NCI-H2081 treated with DMSO at 0.1 percent for 48 hours (cell line): ENCODE results near the gene SPATS2.
"Not testable (repeated sequence)": the region's sequence is repeated elsewhere in the genome, so short reads cannot be mapped to it uniquely, and the experiment has no call there.

Source experiments
- DNase-seq: peaks from one replicate; lab custom pipeline; 2025; lab: John Stamatoyannopoulos, UW

SPATS2 gene

GRCh38 chr12:49465132-49465531, 97.9 kb downstream of the SPATS2 start:
- DNase-seq, result no peak

GRCh38 chr12:49470986-49471385, 103.7 kb downstream of the SPATS2 start:
- no peak for DNase-seq

GRCh38 chr12:49471557-49471956, 104.3 kb downstream of the SPATS2 start:
- DNase-seq, result no peak

- no peak for DNase-seq
These were observed 108.8 kb downstream of the SPATS2 start for GRCh38 chr12:49476091-49476490.

- DNase-seq, result no peak
These were observed 111.8 kb downstream of the SPATS2 start for GRCh38 chr12:49478949-49479664.

GRCh38 chr12:49482095-49483051, 115.1 kb downstream of the SPATS2 start:
- DNase-seq, result peak; percentile 36

- DNase-seq, result no peak
These were observed 116.4 kb downstream of the SPATS2 start for GRCh38 chr12:49483619-49484018.

GRCh38 chr12:49487605-49488004, 120.3 kb downstream of the SPATS2 start:
- DNase-seq, result no peak

GRCh38 chr12:49489154-49489553, 121.9 kb downstream of the SPATS2 start:
- DNase-seq, result no peak

- no peak for DNase-seq
These were observed 122.5 kb downstream of the SPATS2 start for GRCh38 chr12:49489720-49490119.

GRCh38 chr12:49491823-49492222, 124.6 kb downstream of the SPATS2 start:
- no peak for DNase-seq

GRCh38 chr12:49493900-49494299, 126.6 kb downstream of the SPATS2 start:
- no peak for DNase-seq

GRCh38 chr12:49496417-49497360, 129.4 kb downstream of the SPATS2 start:
- no peak for DNase-seq

GRCh38 chr12:49501895-49502294, 134.6 kb downstream of the SPATS2 start:
- DNase-seq, result no peak

- no peak for DNase-seq
These were observed 135.3 kb downstream of the SPATS2 start for GRCh38 chr12:49502590-49502989.

- no peak for DNase-seq
These were observed 136.5 kb downstream of the SPATS2 start for GRCh38 chr12:49503674-49504180.

GRCh38 chr12:49505672-49506071, 138.4 kb downstream of the SPATS2 start:
- DNase-seq, result no peak

GRCh38 chr12:49507139-49507538, 139.9 kb downstream of the SPATS2 start:
- DNase-seq, result no peak

GRCh38 chr12:49509681-49510080, 142.4 kb downstream of the SPATS2 start:
- not testable (repeated sequence) for DNase-seq

GRCh38 chr12:49511410-49511809, 144.1 kb downstream of the SPATS2 start:
- no peak for DNase-seq

GRCh38 chr12:49512546-49512945, 145.3 kb downstream of the SPATS2 start:
- DNase-seq, result no peak

GRCh38 chr12:49515266-49515665, 148.0 kb downstream of the SPATS2 start:
- DNase-seq, result no peak
